CD4-positive, CD25-positive, alpha-beta regulatory T cell (primary cell): ENCODE measurements around the gene RPRD1A. TPM values are rescaled to one million over a fixed set of nuclear protein-coding genes. Genes with fewer than 3 reads are reported as not detected.
"Not testable (repeated sequence)": the region's sequence is repeated elsewhere in the genome, so short reads cannot be mapped to it uniquely, and the experiment has no call there.

Experiments used
- ATAC-seq, 2 donors: fragments of 150-1000 bp; cut with Tn5 transposase; one replicate each; pipeline ENCODE4 v1.10.0; 2021; ENCODE audit warnings: low read depth in 2 of 2, moderate number of reproducible peaks in 2 of 2, moderate library complexity in 1 of 2
- DNase-seq, 3 donors: peaks; one replicate each; pipeline versions ENCODE4 v3.0.0 to v3.0.0-alpha.2; 2012 to 2022; ENCODE audit warnings: mixed read lengths in 1 of 3
- H3K27ac ChIP-seq: one replicate; pipeline ENCODE4 v1.7.0; 2013; ENCODE audit warnings: mild to moderate bottlenecking, low read length; ENCODE audit not compliant: insufficient read depth, poor library complexity, severe bottlenecking
- H3K27me3 ChIP-seq: one replicate; pipeline ENCODE4 v1.7.0; 2013; ENCODE audit warnings: low read length; ENCODE audit not compliant: control insufficient read depth, insufficient read depth
- H3K36me3 ChIP-seq: one replicate; pipeline ENCODE4 v1.7.0; 2013; ENCODE audit warnings: mild to moderate bottlenecking, low read length, moderate library complexity; ENCODE audit not compliant: control insufficient read depth, insufficient read depth
- H3K4me1 ChIP-seq: 2 replicates; pipeline ENCODE4 v1.7.0; 2013; ENCODE audit warnings: mild to moderate bottlenecking, low read length; ENCODE audit not compliant: insufficient read depth, control insufficient read depth, poor library complexity, severe bottlenecking
- H3K4me3 ChIP-seq: one replicate; pipeline ENCODE4 v1.7.0; 2013; ENCODE audit warnings: low read depth, mild to moderate bottlenecking, low read length, moderate library complexity
- H3K9me3 ChIP-seq, 2 experiments: 1 replicate in 1 of 2; 2 replicates in 1 of 2; pipeline ENCODE4 v1.7.0; 2013; ENCODE audit warnings: low read length in 2 of 2, mild to moderate bottlenecking in 1 of 2, moderate library complexity in 1 of 2; ENCODE audit not compliant: control insufficient read depth in 2 of 2
- H3K27ac Mint-ChIP-seq, 3 donors: one replicate each; pipeline ENCODE4 v1.8.0; 2020 to 2022; ENCODE audit warnings: mild to moderate bottlenecking in 3 of 3, mixed read lengths in 3 of 3, moderate library complexity in 2 of 3
- H3K27me3 Mint-ChIP-seq: one replicate; pipeline ENCODE4 v1.8.0; 2022; ENCODE audit warnings: mild to moderate bottlenecking, mixed read lengths
- H3K36me3 Mint-ChIP-seq: one replicate; pipeline ENCODE4 v1.8.0; 2020; ENCODE audit warnings: mixed read lengths
- H3K4me1 Mint-ChIP-seq, 4 donors: one replicate each; pipeline ENCODE4 v1.8.0; 2020 to 2022; ENCODE audit warnings: mixed read lengths in 4 of 4, mild to moderate bottlenecking in 1 of 4
- H3K4me3 Mint-ChIP-seq, 4 donors: one replicate each; pipeline ENCODE4 v1.8.0; 2020 to 2022; ENCODE audit warnings: mild to moderate bottlenecking in 4 of 4, mixed read lengths in 4 of 4, moderate library complexity in 3 of 4
- H3K9me3 Mint-ChIP-seq, 7 donors: one replicate each; pipeline ENCODE4 v1.8.0; 2020 to 2022; ENCODE audit warnings: mixed read lengths in 7 of 7, mild to moderate bottlenecking in 3 of 7, moderate library complexity in 2 of 7
- polyA plus RNA-seq, 4 donors: library from polyadenylated mRNA; unstranded; fragments of 300-500 nt; fragmentation: Illumina TruSeq; gene quantifications; one replicate each; pipeline ENCODE4 v1.2.3, GENCODE V29; 2021
- total RNA-seq: library from RNA; stranded (reverse); gene quantifications from one replicate; pipeline ENCODE4 v1.2.3, GENCODE V29; 2022

RPRD1A gene, protein sequence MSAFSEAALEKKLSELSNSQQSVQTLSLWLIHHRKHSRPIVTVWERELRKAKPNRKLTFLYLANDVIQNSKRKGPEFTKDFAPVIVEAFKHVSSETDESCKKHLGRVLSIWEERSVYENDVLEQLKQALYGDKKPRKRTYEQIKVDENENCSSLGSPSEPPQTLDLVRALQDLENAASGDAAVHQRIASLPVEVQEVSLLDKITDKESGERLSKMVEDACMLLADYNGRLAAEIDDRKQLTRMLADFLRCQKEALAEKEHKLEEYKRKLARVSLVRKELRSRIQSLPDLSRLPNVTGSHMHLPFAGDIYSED
- total RNA-seq (20.3 TPM), polyA plus RNA-seq (10 to 100 TPM in 2 of 4 donors, 1 to 10 TPM in 2; 8.2 to 12.1 (median 10.1) TPM)

DNA sequence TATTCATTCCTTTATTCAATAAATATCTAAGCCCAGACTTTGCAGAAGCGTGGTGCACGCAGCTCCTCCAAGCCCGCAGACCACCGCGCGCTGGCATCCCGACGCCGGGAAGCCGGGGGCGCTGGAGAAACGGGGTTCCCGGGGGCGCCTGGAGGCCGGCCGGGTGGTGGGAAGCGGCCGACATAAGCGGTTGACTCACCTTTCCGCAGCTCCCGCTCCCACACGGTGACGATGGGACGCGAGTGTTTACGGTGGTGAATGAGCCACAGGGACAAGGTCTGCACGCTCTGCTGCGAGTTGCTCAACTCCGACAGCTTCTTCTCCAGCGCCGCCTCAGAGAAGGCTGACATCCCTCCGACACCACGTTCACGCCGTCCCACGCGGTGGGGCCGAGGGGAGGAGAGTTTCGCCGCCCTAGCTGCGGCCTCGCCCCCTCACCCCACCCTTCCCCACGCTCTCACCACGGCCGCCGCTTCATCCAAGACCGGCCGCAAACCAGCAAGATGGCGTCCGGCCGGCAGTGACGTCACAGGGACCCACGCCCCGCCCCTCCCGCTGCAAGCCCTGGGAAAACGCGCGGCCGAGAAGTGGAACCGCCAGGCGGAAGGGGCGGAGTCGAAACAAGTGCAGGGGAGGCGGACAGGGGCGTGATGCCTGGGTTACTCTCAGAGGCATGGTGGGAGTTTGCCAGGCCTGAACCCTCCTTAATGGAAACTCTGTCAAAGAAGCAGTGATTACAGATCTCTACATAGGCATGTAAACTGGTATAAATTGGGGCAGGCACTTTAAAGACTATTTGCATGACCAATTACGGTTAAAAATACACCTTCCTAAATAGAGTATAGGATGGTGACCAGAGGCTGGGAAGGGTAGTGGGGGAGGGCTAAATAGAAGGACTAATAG is at the start of gene RPRD1A:
Gene RPRD1A, minus strand, starts transcription at position 505 of the 903 bp plus-strand sequence. Its CDS starts 155 bp downstream, at position 350.
- peak within 1 kb of the TSS; percentile 95 for H3K4me3 ChIP-seq
- Mint-ChIP-seq H3K4me3 (peak within 1 kb of the TSS; percentile 95 to 99 (median 98)), H3K4me1 (peaks cover 32 to 48% (median 36%) of the 10 kb centered on the region in 4 donors), H3K27ac (peak within 1 kb of the TSS; percentile 60 to 94 (median 93)), H3K9me3 (peaks cover 0 to 2% (median 0%) of the 10 kb centered on the region in 7 donors), H3K27me3 (peaks cover 4% of the 10 kb centered on the region), H3K36me3 (peaks cover 11% of the 10 kb centered on the region)
- H3K27ac ChIP-seq, result peak within 1 kb of the TSS; percentile 79
- DNase-seq (peak; percentile 93 to 97 (median 95)), ATAC-seq (peak; percentile 93)
- H3K27me3 ChIP-seq, result no peaks in the 10 kb centered on the region
- H3K9me3 ChIP-seq, result no peaks in the 10 kb centered on the region
- peaks cover 21% of the 10 kb centered on the region for H3K4me1 ChIP-seq
- H3K36me3 ChIP-seq, result no peaks in the 10 kb centered on the region

DNA sequence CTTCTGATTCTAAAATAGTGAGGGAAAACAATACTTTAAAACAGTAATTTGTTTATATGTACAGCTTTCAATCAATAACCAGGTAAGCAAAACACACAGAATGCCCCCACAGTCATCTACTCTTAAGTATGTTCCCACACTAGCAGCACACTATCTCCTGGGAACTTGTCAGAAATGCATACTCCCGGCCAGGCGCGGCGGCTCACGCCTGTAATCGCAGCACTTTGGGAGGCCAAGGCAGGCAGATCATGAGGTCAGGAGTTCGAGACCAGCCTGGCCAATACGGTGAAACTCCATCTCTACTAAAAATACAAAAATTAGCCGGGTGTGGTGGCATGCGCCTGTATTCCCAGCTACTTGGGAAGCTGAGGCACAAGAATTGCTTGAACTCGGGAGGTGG is 49.4 kb upstream of the RPRD1A start:
- not testable (repeated sequence) for H3K4me1 Mint-ChIP-seq, H3K27me3 Mint-ChIP-seq, H3K27me3 ChIP-seq, H3K9me3 Mint-ChIP-seq, ATAC-seq, H3K9me3 ChIP-seq, H3K4me3 Mint-ChIP-seq, H3K4me3 ChIP-seq, H3K4me1 ChIP-seq, H3K27ac ChIP-seq, DNase-seq
- Mint-ChIP-seq H3K36me3 (peaks cover 52% of the 10 kb centered on the region), H3K27ac (peak overlapping the region in 1 of 3 donors; percentile 44)
- H3K36me3 ChIP-seq, result peaks cover 51% of the 10 kb centered on the region

DNA sequence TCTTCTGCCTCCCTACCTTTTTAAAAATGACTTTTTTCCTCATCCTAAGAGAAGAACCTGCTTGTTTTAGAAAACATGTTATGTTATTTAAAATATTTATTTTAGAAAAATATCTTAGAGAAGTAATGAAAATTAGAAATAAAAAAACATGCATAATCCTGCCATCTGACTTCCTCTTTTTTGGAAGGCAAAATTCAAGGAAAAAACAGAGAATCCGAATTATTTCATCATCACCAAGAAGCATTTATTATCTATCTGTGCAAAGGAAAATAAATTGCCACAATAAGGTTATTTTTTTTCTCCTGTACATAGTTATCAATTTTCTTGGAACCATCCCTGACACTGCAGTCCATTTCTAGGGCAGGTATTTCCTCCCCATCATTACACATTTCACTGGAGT is 47.4 kb upstream of the RPRD1A start:
- no peak overlapping the region for H3K4me3 Mint-ChIP-seq
- H3K27ac Mint-ChIP-seq, result no peak overlapping the region
- Histone ChIP-seq H3K4me3 (no peak overlapping the region), H3K4me1 (no peaks in the 10 kb centered on the region), H3K36me3 (peaks cover 53% of the 10 kb centered on the region), H3K9me3 (no peaks in the 10 kb centered on the region), H3K27ac (no peak overlapping the region), H3K27me3 (no peaks in the 10 kb centered on the region)
- no peaks in the 10 kb centered on the region for H3K4me1 Mint-ChIP-seq
- no peak for DNase-seq
- H3K36me3 Mint-ChIP-seq, result peaks cover 51% of the 10 kb centered on the region
- no peaks in the 10 kb centered on the region for H3K27me3 Mint-ChIP-seq
- H3K9me3 Mint-ChIP-seq, result no peaks in the 10 kb centered on the region
- ATAC-seq, result no peak

DNA sequence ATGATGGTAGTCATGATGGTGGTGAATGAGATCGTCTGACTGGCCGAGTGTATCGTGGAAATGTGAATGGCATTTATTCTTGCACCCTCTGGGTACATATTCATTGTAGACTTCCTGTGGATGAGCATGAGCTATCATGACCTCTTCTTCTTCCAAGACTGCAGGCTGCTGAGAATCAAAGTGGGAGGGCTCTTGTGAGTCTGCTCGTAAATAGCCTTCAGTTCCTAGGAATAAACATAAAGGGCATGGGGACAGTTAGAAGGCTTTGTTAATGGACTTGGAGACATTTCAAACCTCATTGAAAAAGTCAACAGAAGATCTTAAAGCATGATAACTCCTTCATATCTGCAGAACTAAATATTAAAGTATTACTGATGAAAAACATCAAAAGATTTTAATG is 46.9 kb upstream of the RPRD1A start:
- H3K27me3 ChIP-seq, result no peaks in the 10 kb centered on the region
- Mint-ChIP-seq H3K27ac (no peak overlapping the region), H3K4me3 (no peak overlapping the region), H3K27me3 (no peaks in the 10 kb centered on the region), H3K4me1 (no peaks in the 10 kb centered on the region), H3K9me3 (no peaks in the 10 kb centered on the region), H3K36me3 (peaks cover 53% of the 10 kb centered on the region)
- ATAC-seq (no peak), DNase-seq (no peak)
- no peak overlapping the region for H3K27ac ChIP-seq
- no peaks in the 10 kb centered on the region for H3K9me3 ChIP-seq
- H3K4me1 ChIP-seq, result no peaks in the 10 kb centered on the region
- peaks cover 50% of the 10 kb centered on the region for H3K36me3 ChIP-seq
- H3K4me3 ChIP-seq, result no peak overlapping the region

DNA sequence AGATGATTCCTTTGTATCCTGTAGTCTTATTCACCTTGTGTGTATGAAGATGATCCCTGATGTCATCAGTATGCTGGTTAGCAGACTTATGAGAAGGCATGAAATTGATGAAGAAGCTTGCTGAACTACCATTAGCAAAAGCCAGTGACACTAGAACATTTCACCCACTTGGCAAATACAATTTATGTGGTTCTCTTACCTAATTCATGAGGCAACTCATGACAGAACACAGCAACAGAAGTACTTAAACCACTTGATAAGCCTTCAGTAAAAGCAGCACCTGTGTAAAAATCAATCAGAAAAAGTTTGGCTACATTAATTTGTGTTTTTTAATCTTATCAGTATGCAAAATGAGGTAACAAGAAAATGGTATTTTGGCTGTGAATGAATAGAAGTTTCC is 44.9 kb upstream of the RPRD1A start:
- H3K4me1 ChIP-seq, result no peaks in the 10 kb centered on the region
- no peak for DNase-seq
- H3K4me3 ChIP-seq, result no peak overlapping the region
- no peak overlapping the region for H3K27ac ChIP-seq
- no peak overlapping the region for H3K4me3 Mint-ChIP-seq
- H3K36me3 ChIP-seq, result peaks cover 51% of the 10 kb centered on the region
- no peak overlapping the region for H3K27ac Mint-ChIP-seq
- H3K36me3 Mint-ChIP-seq, result peaks cover 44% of the 10 kb centered on the region
- H3K27me3 ChIP-seq, result no peaks in the 10 kb centered on the region
- ATAC-seq, result no peak
- no peaks in the 10 kb centered on the region for H3K4me1 Mint-ChIP-seq
- no peaks in the 10 kb centered on the region for H3K27me3 Mint-ChIP-seq
- no peaks in the 10 kb centered on the region for H3K9me3 Mint-ChIP-seq
- H3K9me3 ChIP-seq, result no peaks in the 10 kb centered on the region

DNA sequence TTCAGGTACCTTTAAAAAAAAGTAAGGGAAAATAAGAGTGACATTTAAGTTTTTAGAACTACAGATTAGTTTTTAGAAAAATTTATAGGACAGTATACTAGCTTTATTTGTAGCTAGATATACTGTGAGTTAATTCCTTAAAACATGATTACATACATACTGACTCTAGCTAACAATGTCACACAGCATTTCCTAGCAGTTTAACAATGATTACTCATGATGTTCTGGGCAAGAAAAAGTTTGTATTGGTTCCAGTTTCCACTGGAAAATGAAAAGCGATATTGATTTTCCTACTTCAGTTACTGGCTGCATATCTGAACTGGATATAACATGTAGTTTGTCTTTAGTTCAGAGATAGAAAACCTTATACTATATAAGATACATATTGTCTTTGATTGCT is 42.4 kb upstream of the RPRD1A start:
- H3K27me3 Mint-ChIP-seq, result no peaks in the 10 kb centered on the region
- Histone ChIP-seq H3K36me3 (peaks cover 41% of the 10 kb centered on the region), H3K9me3 (no peaks in the 10 kb centered on the region), H3K27ac (no peak overlapping the region), H3K4me1 (no peaks in the 10 kb centered on the region), H3K4me3 (no peak overlapping the region), H3K27me3 (no peaks in the 10 kb centered on the region)
- no peak for DNase-seq
- no peak overlapping the region for H3K4me3 Mint-ChIP-seq
- no peak for ATAC-seq
- peaks cover 0 to 4% (median 0%) of the 10 kb centered on the region in 4 donors for H3K4me1 Mint-ChIP-seq
- no peaks in the 10 kb centered on the region for H3K9me3 Mint-ChIP-seq
- peaks cover 28% of the 10 kb centered on the region for H3K36me3 Mint-ChIP-seq
- H3K27ac Mint-ChIP-seq, result no peak overlapping the region

DNA sequence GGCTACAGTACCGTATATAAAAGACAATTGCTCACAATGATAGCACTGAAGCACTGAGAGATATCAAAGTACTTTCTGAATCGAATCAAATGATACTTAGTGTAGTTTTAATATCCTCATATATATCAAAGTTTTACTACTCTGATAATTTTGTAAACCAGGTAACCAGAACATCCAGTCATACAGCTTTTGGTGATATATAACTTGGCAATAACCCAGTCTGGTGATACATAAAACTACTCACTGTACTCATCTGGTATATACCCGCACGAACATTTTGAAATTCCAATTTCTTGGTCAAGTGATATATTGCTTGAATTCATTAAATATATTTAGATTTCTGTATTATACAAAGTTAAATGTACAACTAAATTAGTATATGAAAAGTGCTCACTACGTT is 41.2 kb upstream of the RPRD1A start:
- H3K27me3 ChIP-seq, result no peaks in the 10 kb centered on the region
- no peak overlapping the region for H3K4me3 Mint-ChIP-seq
- no peaks in the 10 kb centered on the region for H3K27me3 Mint-ChIP-seq
- no peaks in the 10 kb centered on the region for H3K9me3 ChIP-seq
- no peaks in the 10 kb centered on the region for H3K9me3 Mint-ChIP-seq
- DNase-seq, result no peak
- H3K36me3 ChIP-seq, result peaks cover 31% of the 10 kb centered on the region
- H3K4me1 ChIP-seq, result no peaks in the 10 kb centered on the region
- H3K4me1 Mint-ChIP-seq, result peaks cover 0 to 14% (median 0%) of the 10 kb centered on the region in 4 donors
- no peak overlapping the region for H3K27ac Mint-ChIP-seq
- no peak for ATAC-seq
- H3K27ac ChIP-seq, result no peak overlapping the region
- no peak overlapping the region for H3K4me3 ChIP-seq
- peaks cover 23% of the 10 kb centered on the region for H3K36me3 Mint-ChIP-seq
